Thyroid gland (tissue), 4 donors: ENCODE measurements around the gene TSPAN10. TPM values are rescaled to one million over a fixed set of nuclear protein-coding genes. Genes with fewer than 3 reads are reported as not detected.

Experiments used
- DNase-seq, 2 donors: peaks; one replicate each; pipeline ENCODE4 v3.0.0-alpha.2; 2019
- H3K27ac ChIP-seq, 3 donors: fragments of 200-600 bp; sonication (generic); 1 replicate in 2 of 3; 2 replicates in 1 of 3; pipeline ENCODE4 v1.5.1; 2016 to 2019; ENCODE audit warnings: mild to moderate bottlenecking in 1 of 3, moderate library complexity in 1 of 3
- H3K27me3 ChIP-seq: fragments of 200-600 bp; sonication (generic); one replicate; pipeline ENCODE4 v1.5.1; 2019
- H3K36me3 ChIP-seq, 2 donors: fragments of 200-600 bp; sonication (generic); one replicate each; pipeline ENCODE4 v1.5.1; 2016 to 2019
- H3K4me1 ChIP-seq, 2 donors: fragments of 200-600 bp; sonication (generic); one replicate each; pipeline ENCODE4 v1.5.1; 2017 to 2019
- H3K4me3 ChIP-seq, 3 donors: fragments of 200-600 bp; sonication (generic); replicated peaks in 1 of 3; 1 replicate in 2 of 3; 2 replicates in 1 of 3; pipeline ENCODE4 v1.5.1; 2016; ENCODE audit warnings: mild to moderate bottlenecking in 1 of 3
- H3K9me3 ChIP-seq: fragments of 200-600 bp; sonication (generic); one replicate; pipeline ENCODE4 v1.5.1; 2017
- CTCF ChIP-seq, 6 experiments: fragments of 200-600 bp in 3 of 6; fragments of 450-650 bp in 3 of 6; sonication (generic) in 3 of 6; IDR thresholded peaks; one replicate each; pipeline ENCODE4 v1.5.1; 2016 to 2019; ENCODE audit warnings: antibody characterized with exemption in 6 of 6, mild to moderate bottlenecking in 2 of 6, inconsistent platforms in 1 of 6, moderate library complexity in 1 of 6
- POLR2A ChIP-seq, 2 donors: fragments of 450-650 bp; IDR thresholded peaks; one replicate each; pipeline ENCODE4 v1.6.1; 2017; ENCODE audit warnings: antibody characterized with exemption in 2 of 2, mild to moderate bottlenecking in 2 of 2, moderate library complexity in 1 of 2
- WGBS, 2 donors: methylation state at CpG; one replicate each; pipeline ENCODE4 v1.1.5; 2017; 5-methylcytosine and 5-hydroxymethylcytosine counted together
- intact Hi-C: fragments of 100-400 bp; cut with DNase I; formaldehyde crosslinking; loops from one replicate; pipeline ENCODE4 v1.15.1; 2023
- total RNA-seq, 4 donors: library from RNA; depleted of rRNA; stranded (reverse); fragments of >200 nt; gene quantifications; one replicate each; pipeline ENCODE4 v1.2.3, GENCODE V29; 2016

Gene TSPAN10
- total RNA-seq, 4 donors from 2014 or later = 0.29 to 2.6 (median 0.40) TPM; not detected in 1

GRCh38 chr17:81682565-81683207 lies 45.7 kb downstream of the TSPAN10 start:
- intact Hi-C loops = no loop called here
- Histone ChIP-seq H3K4me1 (peaks cover 19 to 26% of the 10 kb centered on the region in 2 donors), H3K9me3 (no peaks in the 10 kb centered on the region), H3K27ac (no peak overlapping the region), H3K27me3 (no peaks in the 10 kb centered on the region), H3K36me3 (peaks cover 16 to 17% of the 10 kb centered on the region in 2 donors), H3K4me3 (peak overlapping the region; percentile 44 to 72 (median 70))
- WGBS, 2 donors = 45 to 49% methylated on average over 18 of the region's 19 CpGs
- DNase-seq = no peak
- no peak for TF ChIP-seq POLR2A (IDR thresholded peaks at IDR 0.05)
- TF ChIP-seq CTCF (IDR thresholded peaks at IDR 0.05) = no peak

GRCh38 chr17:81683208-81683583 lies 46.2 kb downstream of the TSPAN10 start:
- H3K4me1 ChIP-seq = peaks cover 19 to 26% of the 10 kb centered on the region in 2 donors
- peak overlapping the region in 2 of 3 donors; percentile 39 to 88 for H3K27ac ChIP-seq
- TF ChIP-seq CTCF (IDR thresholded peaks at IDR 0.05) = no peak
- no peak for TF ChIP-seq POLR2A (IDR thresholded peaks at IDR 0.05)
- H3K9me3 ChIP-seq = no peaks in the 10 kb centered on the region
- no peak for DNase-seq
- H3K36me3 ChIP-seq = peaks cover 21 to 22% of the 10 kb centered on the region in 2 donors
- WGBS, 2 donors = 0 to 3% methylated on average over 6 to 7 of the region's 37 CpGs
- intact Hi-C loops = no loop called here
- no peaks in the 10 kb centered on the region for H3K27me3 ChIP-seq
- H3K4me3 ChIP-seq = peak overlapping the region; percentile 44 to 72 (median 70)

GRCh38 chr17:81683584-81684441 lies 46.8 kb downstream of the TSPAN10 start, which contains the start of the genes ARL16 and HGS:
Gene ARL16 (minus strand): TSS chr17:81683797. CDS start chr17:81683753, 44 bp downstream.
Gene HGS (plus strand): TSS chr17:81684011. CDS start chr17:81684067, 56 bp downstream.
- H3K4me3 ChIP-seq = peak within 1 kb of the TSS; percentile 44 to 81 (median 72)
- DNase-seq = peak; percentile 97 to 98
- peaks cover 27 to 29% of the 10 kb centered on the region in 2 donors for H3K36me3 ChIP-seq
- no peaks in the 10 kb centered on the region for H3K9me3 ChIP-seq
- H3K27ac ChIP-seq = peak within 1 kb of the TSS in 2 of 3 donors; percentile 55 to 88
- 0% methylated on average over 1 to 27 of the region's 112 CpGs for WGBS, 2 donors
- TF ChIP-seq POLR2A (IDR thresholded peaks at IDR 0.05) (peak in 1 of 2 donors; percentile 71), CTCF (IDR thresholded peaks at IDR 0.05) (no peak)
- intact Hi-C loops = no loop called here
- H3K27me3 ChIP-seq = no peaks in the 10 kb centered on the region
- H3K4me1 ChIP-seq = peaks cover 19 to 26% of the 10 kb centered on the region in 2 donors

DNA sequence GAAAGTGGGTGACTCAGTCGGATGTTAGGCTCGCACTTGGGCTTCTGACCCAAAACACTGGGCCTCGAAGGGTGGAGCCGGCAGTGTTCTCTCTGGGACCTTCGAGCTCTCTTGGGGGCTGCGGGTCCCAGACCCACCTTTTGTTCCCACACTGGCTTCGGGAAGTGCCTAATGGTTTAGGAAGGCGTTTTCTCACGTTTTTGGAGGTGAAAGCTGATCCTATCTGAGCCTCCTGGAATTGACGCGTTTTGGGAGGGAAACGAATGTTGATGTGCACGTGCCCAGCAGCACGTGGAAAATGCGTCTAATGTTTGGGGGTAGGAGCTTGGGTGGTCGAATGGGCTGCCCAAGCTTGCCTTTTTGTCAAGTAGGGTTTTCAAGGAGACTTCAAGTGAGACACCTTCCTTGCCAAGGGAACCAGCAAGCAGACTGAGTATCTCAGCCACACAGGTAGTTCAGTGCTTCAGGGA lies 47.5 kb downstream of the TSPAN10 start:
- WGBS, 2 donors = 4 to 8% methylated on average over 8 to 15 of the region's 16 CpGs
- DNase-seq = no peak
- Histone ChIP-seq H3K4me3 (peak overlapping the region; percentile 44 to 81 (median 72)), H3K9me3 (no peaks in the 10 kb centered on the region), H3K27me3 (no peaks in the 10 kb centered on the region), H3K27ac (peak overlapping the region in 2 of 3 donors; percentile 25 to 55), H3K36me3 (peaks cover 34 to 35% of the 10 kb centered on the region in 2 donors), H3K4me1 (peaks cover 19 to 26% of the 10 kb centered on the region in 2 donors)
- intact Hi-C loops = no loop called here
- TF ChIP-seq CTCF (IDR thresholded peaks at IDR 0.05) = no peak
- TF ChIP-seq POLR2A (IDR thresholded peaks at IDR 0.05) = no peak
